Medulla oblongata (tissue), 1 donor: ENCODE data around the gene MB.
"Not testable (repeated sequence)": the region's sequence is repeated elsewhere in the genome, so short reads cannot be mapped to it uniquely, and the experiment has no call there.

Experiments used
- DNase-seq: peaks from one replicate; pipeline ENCODE4 v3.0.0-alpha.2; 2015; ENCODE audit errors: extremely low spot score

MB gene

DNA sequence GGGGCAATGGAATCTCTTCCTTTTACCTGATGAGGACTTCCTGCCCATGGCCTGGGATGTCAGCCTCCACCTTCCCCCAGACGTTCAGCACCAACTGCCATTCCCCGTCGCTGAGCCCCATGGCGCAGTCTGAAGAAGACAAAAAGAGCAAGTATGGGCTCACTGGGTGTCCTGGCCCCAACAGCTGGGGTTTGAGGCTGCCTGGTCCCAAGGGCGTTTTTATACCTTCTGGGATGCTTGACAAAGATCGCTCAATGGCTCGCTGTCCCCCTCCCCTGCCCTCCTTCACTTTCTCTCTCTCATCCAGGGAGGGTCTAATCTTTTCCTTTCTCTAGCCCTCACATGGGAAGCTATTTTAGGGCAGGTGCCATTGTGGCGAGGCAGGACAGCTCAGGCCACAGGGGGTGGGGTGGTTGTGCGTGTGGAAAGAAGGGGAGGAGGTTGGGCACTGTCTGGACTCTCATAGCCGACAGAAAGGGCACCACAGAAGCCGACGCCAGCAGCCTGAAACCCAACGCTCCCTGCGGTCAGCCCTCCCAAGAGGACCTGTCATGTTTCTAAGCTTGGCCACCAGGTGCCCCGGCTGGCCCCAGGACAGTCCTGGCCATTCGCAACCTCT is at the start of gene MB:
Gene MB (minus strand): TSS at position 193 of the 619 bp plus-strand sequence. CDS start 72 bp downstream, at position 121.
- no peak for DNase-seq

DNA sequence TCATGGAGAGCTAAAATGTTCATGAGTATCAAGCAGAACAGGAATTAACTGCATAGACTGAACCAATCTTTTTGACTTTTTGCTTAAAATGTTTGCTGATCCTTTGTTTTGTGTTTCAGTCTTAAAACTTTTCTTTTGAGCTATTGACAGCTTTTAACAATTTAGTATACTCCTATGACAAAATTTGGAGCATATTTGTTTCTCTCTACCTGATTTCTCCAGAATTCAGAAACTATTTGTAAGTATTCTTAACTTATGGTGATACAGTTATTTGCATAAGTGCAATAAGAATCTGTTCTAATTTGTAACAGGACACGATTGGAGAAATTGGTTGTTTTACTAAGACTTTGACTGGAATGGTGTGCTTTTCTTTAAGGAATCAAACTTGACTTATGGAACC is 49.6 kb upstream of the MB start:
- not testable (repeated sequence) for DNase-seq

- DNase-seq = no peak
Measured at GRCh38 chr22:35664955-35665587, 47.9 kb upstream of the MB start.

- no peak for DNase-seq
Measured at GRCh38 chr22:35663371-35663770, 46.2 kb upstream of the MB start.

DNA sequence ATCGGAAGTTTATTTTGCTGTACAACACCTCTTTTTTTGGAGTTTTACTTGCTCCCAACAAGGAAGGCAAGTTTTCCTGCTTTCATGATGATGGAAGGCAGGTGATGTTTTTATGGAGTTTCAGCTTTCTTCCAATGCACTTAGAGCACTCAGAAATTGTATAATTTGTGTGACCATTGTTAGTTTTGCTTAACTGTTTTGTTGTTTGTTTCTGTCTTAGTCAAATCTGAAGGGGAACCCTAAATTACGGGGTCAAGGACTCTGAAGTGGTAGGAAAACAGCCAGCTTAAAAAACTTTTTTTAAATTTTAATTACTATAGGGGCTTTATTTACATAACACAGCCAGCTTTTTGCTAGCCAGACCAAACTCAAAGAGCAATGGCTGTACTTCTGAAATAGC is 45.8 kb upstream of the MB start:
- DNase-seq = no peak

DNA sequence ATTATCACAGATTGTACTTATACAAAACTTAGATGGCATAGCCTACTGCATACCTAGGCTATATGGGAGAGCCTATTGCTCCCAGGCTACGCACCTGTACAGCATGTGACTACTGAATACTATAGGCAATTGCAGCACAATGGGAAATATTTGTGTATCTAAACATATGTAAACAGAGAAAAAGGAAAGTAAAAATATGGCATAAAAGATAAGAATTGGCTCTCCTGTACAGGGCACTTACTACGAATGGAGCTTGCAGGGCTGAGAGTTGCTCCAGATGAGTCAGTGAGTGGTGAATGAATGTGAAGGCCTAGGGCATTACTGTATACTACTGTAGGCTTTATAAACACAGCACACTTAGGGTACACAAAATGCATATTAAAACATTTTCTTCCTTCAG is 44.3 kb upstream of the MB start:
- DNase-seq = no peak

GRCh38 chr22:35660291-35661127 is 43.4 kb upstream of the MB start:
- DNase-seq = no peak

DNA sequence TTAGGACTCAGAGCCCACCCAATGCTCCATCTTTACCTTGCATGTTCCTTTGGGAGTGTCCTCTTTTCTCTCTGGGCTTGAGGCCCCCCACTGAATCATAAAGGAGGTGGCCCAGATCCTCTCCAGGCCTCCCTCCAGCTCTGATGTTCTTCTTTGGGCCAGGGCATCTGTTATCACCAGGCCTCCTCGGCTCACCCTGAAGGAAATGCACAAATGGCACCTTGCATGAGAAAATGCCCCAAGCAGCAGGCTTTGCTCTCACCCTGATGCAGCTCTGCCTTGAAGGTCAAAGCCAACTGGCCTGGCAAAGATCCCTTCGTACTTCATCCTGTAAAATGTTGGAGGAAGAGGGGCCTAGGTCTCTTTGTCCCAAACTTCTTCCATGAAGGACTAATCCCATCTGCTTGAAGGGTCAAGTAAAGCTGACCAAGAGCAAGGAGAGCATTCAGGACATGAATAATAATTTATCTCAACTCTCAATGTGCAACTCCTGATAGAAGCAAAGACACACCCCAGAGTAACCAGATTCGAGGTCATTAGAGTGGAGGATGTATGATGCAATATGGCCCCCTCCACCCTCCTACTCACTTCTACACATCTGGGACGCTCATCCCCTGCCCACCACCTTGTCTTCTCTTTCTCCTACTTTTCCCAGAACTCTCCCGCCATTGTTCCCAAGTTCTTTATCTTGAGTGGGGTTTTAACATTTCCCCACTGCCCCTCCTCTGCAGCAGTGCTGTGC is 40.6 kb upstream of the MB start:
- no peak for DNase-seq

DNA sequence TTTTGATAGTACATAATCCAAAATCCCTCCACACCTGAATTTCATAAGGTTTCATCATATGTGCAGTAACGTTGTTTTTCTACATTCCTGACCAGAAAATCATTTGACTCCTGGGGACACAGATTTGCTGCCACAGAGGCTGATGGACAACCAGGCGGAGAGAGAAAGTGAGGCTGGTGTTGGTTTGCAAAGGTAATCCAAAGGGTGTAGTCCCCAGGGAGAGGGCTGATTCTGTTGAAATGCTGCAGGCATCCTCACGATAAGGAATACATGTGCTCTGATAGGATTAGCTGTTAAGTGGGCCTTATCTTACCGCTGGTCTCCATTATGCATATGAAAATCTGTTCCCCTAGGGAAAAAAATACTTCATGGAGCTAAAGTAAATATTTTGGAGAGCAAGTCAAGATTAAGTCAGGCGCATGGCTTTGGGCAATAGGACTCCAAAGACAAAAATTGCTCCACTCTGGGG is 39.2 kb upstream of the MB start:
- no peak for DNase-seq

- DNase-seq = no peak
Measured at GRCh38 chr22:35653824-35654223, 36.7 kb upstream of the MB start.

GRCh38 chr22:35651085-35651484 is 34.0 kb upstream of the MB start:
- DNase-seq = no peak

DNA sequence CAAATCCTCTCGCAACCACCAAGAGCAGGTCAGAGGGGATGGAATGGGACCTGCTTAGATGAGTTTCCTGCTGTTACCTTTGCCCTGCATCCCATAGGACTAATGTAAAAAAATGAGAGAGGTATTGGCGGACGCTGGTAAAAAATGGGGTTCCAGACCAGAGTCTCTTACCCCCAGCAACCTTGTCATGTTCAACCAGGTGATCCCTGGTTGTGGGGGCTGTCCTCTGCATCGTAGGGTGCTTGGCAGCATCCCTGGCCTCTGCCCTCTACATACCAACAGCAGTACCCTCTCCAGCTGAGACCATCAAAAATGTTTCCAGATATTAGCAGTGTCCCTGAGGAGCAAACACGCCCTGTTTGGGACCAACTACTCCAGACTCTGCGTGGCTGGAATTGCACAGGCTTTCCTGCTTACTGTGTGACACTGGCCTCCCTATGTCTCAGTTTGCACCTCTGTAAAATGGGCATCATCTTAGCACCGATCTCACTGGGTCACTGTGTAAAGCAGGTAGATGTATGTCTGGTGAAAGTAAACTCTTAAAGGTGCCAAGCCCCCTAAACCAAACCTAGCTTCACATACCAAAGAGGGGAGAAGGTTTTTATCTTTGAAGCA is 32.6 kb upstream of the MB start:
- no peak for DNase-seq

- no peak for DNase-seq
Measured at GRCh38 chr22:35649026-35649553, 32.0 kb upstream of the MB start.

GRCh38 chr22:35648066-35649025 is 31.2 kb upstream of the MB start, which contains the start of gene APOL6:
Gene APOL6, plus strand, starts transcription at chr22:35648446. Its CDS starts 7,980 bp downstream, at chr22:35656426.
- DNase-seq = peak; percentile 90

DNA sequence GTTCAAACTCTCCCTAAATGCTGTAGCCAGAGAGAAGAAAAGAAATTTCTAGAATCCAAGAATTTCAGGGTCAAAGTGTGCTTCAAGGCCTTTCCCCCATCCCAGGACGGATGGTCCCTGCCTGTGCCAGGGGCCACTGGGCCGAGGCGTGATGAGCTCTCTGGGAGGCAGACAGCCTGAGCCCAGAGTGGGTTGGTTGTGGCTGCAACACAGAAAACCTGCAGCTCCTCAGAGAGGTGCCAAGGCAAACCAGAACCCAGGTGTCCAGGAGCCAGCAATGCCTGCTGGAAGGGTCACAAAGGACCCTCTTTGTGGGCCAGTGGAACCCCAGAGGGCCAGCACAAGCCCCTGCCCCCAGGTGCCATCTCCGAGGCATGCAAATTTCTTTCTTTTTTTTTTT is 28.5 kb upstream of the MB start:
- DNase-seq = no peak

GRCh38 chr22:35643991-35644390 is 26.9 kb upstream of the MB start:
- DNase-seq = no peak

- DNase-seq = no peak
Measured at GRCh38 chr22:35642305-35642741, 25.2 kb upstream of the MB start.

DNA sequence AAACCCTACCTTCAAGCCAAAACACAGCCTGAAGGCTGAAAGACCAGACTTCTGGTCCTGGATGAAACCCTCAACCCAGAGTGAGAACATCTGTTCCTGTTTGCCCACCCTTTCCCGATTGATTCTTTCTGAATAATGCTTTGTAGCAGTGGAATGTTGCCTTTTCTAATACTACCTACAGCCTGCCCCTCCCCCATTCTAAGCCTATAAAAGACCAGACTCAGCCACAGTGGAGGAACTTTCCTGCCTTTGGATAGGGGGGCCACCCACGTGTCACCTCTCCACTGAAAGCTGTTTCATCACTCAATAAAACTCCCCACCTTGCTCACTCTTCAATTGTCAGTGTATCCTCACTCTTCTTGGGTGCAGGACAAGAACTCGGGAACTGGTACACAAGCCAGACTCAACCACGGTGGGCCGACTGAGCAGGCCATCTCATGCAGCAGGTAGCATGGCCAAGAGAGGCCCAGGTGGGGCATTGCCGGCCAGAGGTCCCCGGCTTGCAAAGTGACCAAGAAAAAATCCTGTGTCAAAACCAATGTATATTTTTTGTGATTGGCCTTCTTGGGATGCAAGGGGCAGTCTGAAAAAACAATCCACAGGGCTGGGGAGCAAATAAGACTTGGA is 24.5 kb upstream of the MB start:
- no peak for DNase-seq

- peak; percentile 75 for DNase-seq
Measured at GRCh38 chr22:35638410-35638809, 21.3 kb upstream of the MB start.

DNA sequence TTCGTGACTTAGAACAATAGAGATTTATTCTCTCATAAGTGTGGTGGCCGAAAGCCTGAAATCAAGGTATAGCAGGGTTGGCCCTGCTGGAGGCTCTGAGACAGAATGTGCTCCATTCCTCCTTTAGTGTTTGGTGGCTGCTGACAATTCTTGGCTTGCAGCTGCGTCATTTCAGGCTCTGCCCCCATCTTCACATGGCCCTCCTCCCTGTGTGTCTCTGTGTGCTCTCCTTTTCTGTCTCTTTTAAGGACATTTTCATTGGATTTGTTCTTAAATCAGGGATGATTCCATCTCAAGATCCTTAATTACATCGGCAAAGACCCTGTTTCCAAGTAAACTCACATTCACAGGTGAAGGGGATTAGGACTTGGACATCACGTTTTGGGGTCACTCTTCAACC is 20.9 kb upstream of the MB start:
- no peak for DNase-seq
